Thyroid gland (tissue), 4 donors: ENCODE measurements around the gene ACSL3. TPM values are rescaled to one million over a fixed set of nuclear protein-coding genes. Genes with fewer than 3 reads are reported as not detected.
"Not testable (repeated sequence)": the region's sequence is repeated elsewhere in the genome, so short reads cannot be mapped to it uniquely, and the experiment has no call there.

ENCODE experiments used
- DNase-seq, 2 donors: peaks; one replicate each; pipeline ENCODE4 v3.0.0-alpha.2; 2019
- H3K27ac ChIP-seq, 3 donors: fragments of 200-600 bp; sonication (generic); 1 replicate in 2 of 3; 2 replicates in 1 of 3; pipeline ENCODE4 v1.5.1; 2016 to 2019; ENCODE audit warnings: mild to moderate bottlenecking in 1 of 3, moderate library complexity in 1 of 3
- H3K27me3 ChIP-seq: fragments of 200-600 bp; sonication (generic); one replicate; pipeline ENCODE4 v1.5.1; 2019
- H3K36me3 ChIP-seq, 2 donors: fragments of 200-600 bp; sonication (generic); one replicate each; pipeline ENCODE4 v1.5.1; 2016 to 2019
- H3K4me1 ChIP-seq, 2 donors: fragments of 200-600 bp; sonication (generic); one replicate each; pipeline ENCODE4 v1.5.1; 2017 to 2019
- H3K4me3 ChIP-seq, 3 donors: fragments of 200-600 bp; sonication (generic); replicated peaks in 1 of 3; 1 replicate in 2 of 3; 2 replicates in 1 of 3; pipeline ENCODE4 v1.5.1; 2016; ENCODE audit warnings: mild to moderate bottlenecking in 1 of 3
- H3K9me3 ChIP-seq: fragments of 200-600 bp; sonication (generic); one replicate; pipeline ENCODE4 v1.5.1; 2017
- CTCF ChIP-seq, 6 experiments: fragments of 200-600 bp in 3 of 6; fragments of 450-650 bp in 3 of 6; sonication (generic) in 3 of 6; IDR thresholded peaks; one replicate each; pipeline ENCODE4 v1.5.1; 2016 to 2019; ENCODE audit warnings: antibody characterized with exemption in 6 of 6, mild to moderate bottlenecking in 2 of 6, inconsistent platforms in 1 of 6, moderate library complexity in 1 of 6
- POLR2A ChIP-seq, 2 donors: fragments of 450-650 bp; IDR thresholded peaks; one replicate each; pipeline ENCODE4 v1.6.1; 2017; ENCODE audit warnings: antibody characterized with exemption in 2 of 2, mild to moderate bottlenecking in 2 of 2, moderate library complexity in 1 of 2
- WGBS, 2 donors: methylation state at CpG; one replicate each; pipeline ENCODE4 v1.1.5; 2017; 5-methylcytosine and 5-hydroxymethylcytosine counted together
- intact Hi-C: fragments of 100-400 bp; cut with DNase I; formaldehyde crosslinking; loops from one replicate; pipeline ENCODE4 v1.15.1; 2023
- total RNA-seq, 4 donors: library from RNA; depleted of rRNA; stranded (reverse); fragments of >200 nt; gene quantifications; one replicate each; pipeline ENCODE4 v1.2.3, GENCODE V29; 2016

Gene ACSL3
- total RNA-seq, 4 donors from 2014 or later = 62.0 to 85.8 (median 76.6) TPM

DNA sequence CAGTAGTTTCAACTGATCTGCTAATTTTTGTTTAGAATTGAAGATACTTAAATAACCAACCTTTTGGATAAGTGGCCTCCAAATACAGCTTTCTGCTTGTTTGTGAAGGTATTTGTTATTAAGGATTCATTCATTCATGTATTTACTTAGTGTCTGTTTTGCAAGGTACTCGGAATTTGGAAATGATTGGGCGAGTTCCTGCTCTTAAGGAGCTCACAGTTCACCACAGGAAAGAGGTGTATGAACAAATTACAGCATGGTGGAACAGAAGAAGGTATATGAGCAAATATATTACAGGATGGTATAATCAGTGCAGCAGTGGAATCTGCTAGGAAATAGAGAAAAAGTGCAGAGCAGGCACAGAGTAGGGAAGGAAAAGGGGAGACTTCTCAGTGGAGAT is 4.5 kb downstream of the ACSL3 start:
- intact Hi-C loops = no loop called here
- H3K4me1 ChIP-seq = peaks cover 33 to 61% of the 10 kb centered on the region in 2 donors
- no peaks in the 10 kb centered on the region for H3K9me3 ChIP-seq
- no peaks in the 10 kb centered on the region for H3K27me3 ChIP-seq
- no peaks in the 10 kb centered on the region for H3K36me3 ChIP-seq
- no peak overlapping the region for H3K27ac ChIP-seq
- no peak for DNase-seq
- no peak overlapping the region for H3K4me3 ChIP-seq
- 51 to 52% methylated on average over 2 of the region's 2 CpGs for WGBS, 2 donors
- TF ChIP-seq CTCF (IDR thresholded peaks at IDR 0.05) (no peak), POLR2A (IDR thresholded peaks at IDR 0.05) (no peak)

- no peaks in the 10 kb centered on the region for H3K9me3 ChIP-seq
- peaks cover 38 to 68% of the 10 kb centered on the region in 2 donors for H3K4me1 ChIP-seq
- no peaks in the 10 kb centered on the region for H3K36me3 ChIP-seq
- TF ChIP-seq CTCF (IDR thresholded peaks at IDR 0.05) (no peak), POLR2A (IDR thresholded peaks at IDR 0.05) (no peak)
- H3K4me3 ChIP-seq = no peak overlapping the region
- 90 to 94% methylated on average over 12 of the region's 13 CpGs for WGBS, 2 donors
- intact Hi-C loops = no loop called here
- no peak for DNase-seq
- H3K27ac ChIP-seq = no peak overlapping the region
- no peaks in the 10 kb centered on the region for H3K27me3 ChIP-seq
Measured at GRCh38 chr2:222866358-222866960, 5.6 kb downstream of the ACSL3 start.

DNA sequence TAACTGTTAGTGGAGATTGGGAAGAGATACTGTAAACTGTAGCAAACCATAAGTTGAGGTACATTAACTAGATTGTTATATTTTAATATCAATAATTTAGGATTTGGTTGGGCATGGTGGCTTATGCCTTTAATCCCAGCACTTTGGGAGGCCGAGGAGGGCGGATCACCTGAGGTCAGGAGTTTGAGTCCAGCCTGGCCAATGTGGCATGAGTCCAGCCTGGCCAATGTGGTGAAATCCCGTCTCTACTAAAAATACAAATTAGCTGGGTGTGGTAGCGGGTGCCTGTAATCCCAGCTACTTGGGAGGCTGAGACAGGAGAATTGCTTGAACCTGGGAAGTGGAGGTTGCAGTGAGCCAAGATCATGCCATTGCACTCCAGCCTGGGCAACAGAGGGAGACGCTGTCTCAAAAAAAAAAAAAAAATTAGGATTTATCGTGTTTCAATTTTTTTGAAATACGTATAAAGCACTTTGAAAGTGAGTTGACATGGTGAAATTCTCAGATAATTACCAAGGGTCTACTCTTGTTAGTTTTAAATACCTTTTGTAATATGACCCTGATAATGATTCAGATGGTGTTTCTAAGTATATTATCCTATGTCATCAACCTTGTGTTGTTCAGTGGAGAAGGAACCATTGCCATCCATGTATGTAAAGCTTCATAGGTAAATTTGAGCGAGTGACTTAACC is 7.9 kb downstream of the ACSL3 start:
- H3K27ac ChIP-seq, H3K9me3 ChIP-seq, DNase-seq, H3K27me3 ChIP-seq, H3K36me3 ChIP-seq, intact Hi-C loops, H3K4me3 ChIP-seq: not testable (repeated sequence)
- peaks cover 28 to 51% of the 10 kb centered on the region in 2 donors for H3K4me1 ChIP-seq
- WGBS, 2 donors = 91 to 93% methylated on average over 8 of the region's 8 CpGs

DNA sequence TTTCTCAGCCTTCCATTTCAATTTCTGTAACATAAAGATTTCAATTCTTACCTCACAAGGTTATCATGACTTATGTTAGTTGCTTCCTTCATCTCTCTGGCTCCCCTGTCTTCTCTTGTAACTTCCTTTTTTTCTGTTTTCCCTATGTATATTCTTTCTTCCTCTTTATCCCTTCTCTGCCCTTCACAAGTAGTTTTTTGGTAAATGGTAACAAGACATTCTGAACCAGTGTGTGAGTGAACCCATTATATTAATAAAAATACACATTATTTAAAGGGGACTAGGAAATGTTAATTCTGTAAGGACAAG is 8.4 kb downstream of the ACSL3 start:
- no peaks in the 10 kb centered on the region for H3K9me3 ChIP-seq
- no peaks in the 10 kb centered on the region for H3K36me3 ChIP-seq
- no peaks in the 10 kb centered on the region for H3K27me3 ChIP-seq
- H3K4me3 ChIP-seq = no peak overlapping the region
- H3K4me1 ChIP-seq = peaks cover 26 to 46% of the 10 kb centered on the region in 2 donors
- no peak for DNase-seq
- intact Hi-C loops = no loop called here
- TF ChIP-seq POLR2A (IDR thresholded peaks at IDR 0.05) (no peak), CTCF (IDR thresholded peaks at IDR 0.05) (no peak)
- H3K27ac ChIP-seq = no peak overlapping the region

DNA sequence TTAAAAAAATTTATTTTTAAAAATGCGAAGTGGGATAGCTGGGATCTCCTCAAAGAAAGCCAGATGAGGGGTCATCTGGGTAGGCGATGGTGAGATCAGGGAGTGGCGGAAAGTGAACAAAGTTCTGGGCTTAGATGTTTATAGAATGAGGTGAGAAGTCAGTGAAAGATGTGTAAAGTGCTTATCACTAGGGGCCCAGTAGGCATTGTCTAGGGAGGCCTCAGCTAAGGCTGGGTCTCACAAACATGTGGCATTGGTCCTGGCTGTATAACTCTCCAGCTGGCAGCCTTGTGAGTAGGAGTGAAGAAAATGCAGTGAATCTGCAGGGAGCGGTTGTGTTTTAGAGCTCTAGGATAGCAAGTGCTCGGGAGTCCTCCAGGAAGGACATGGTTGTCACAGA is 10.5 kb downstream of the ACSL3 start:
- H3K36me3 ChIP-seq = no peaks in the 10 kb centered on the region
- H3K27ac ChIP-seq = no peak overlapping the region
- intact Hi-C loops = no loop called here
- no peaks in the 10 kb centered on the region for H3K27me3 ChIP-seq
- TF ChIP-seq POLR2A (IDR thresholded peaks at IDR 0.05) = no peak
- no peak for TF ChIP-seq CTCF (IDR thresholded peaks at IDR 0.05)
- no peaks in the 10 kb centered on the region for H3K9me3 ChIP-seq
- no peak overlapping the region for H3K4me3 ChIP-seq
- H3K4me1 ChIP-seq = peaks cover 11 to 25% of the 10 kb centered on the region in 2 donors
- DNase-seq = no peak
- WGBS, 2 donors = 95 to 97% methylated on average over 5 of the region's 5 CpGs
